ENCODE data around the gene AFG3L2. TPM values are rescaled to one million over a fixed set of nuclear protein-coding genes. Genes with fewer than 3 reads are reported as not detected.

The AFG3L2 gene
- total RNA-seq, 1 donor from 2014 or later, result 74.6 TPM

DNA sequence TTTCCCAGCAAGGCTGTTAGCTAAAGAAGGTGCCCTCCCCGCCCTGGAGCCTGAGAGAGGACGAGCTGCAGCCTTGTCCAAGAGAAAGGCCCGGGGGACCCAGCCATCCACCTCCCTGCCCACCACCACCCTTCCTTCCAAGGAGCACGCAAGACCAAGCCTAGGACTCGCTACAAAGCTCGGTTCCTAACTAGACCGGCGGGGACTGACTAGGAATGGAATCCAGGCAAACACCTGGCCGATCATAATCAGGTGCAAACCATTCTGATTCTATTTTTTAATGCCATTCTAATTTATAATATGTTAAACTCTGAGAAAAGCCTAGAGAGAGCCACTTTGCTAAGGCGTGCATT, 88.6 kb downstream of the AFG3L2 start:
- no peak overlapping the region for H3K27ac Mint-ChIP-seq
- peaks cover 4% of the 10 kb centered on the region for H3K4me1 Mint-ChIP-seq
- peaks cover 50% of the 10 kb centered on the region for H3K27me3 Mint-ChIP-seq
- DNase-seq, result no peak
- no peaks in the 10 kb centered on the region for H3K36me3 Mint-ChIP-seq (ENCODE audit: low read depth)
- no peak overlapping the region for H3K4me3 Mint-ChIP-seq
- H3K9me3 Mint-ChIP-seq, result no peaks in the 10 kb centered on the region
- intact Hi-C loops (cut with micrococcal nuclease), result no loop called here

DNA sequence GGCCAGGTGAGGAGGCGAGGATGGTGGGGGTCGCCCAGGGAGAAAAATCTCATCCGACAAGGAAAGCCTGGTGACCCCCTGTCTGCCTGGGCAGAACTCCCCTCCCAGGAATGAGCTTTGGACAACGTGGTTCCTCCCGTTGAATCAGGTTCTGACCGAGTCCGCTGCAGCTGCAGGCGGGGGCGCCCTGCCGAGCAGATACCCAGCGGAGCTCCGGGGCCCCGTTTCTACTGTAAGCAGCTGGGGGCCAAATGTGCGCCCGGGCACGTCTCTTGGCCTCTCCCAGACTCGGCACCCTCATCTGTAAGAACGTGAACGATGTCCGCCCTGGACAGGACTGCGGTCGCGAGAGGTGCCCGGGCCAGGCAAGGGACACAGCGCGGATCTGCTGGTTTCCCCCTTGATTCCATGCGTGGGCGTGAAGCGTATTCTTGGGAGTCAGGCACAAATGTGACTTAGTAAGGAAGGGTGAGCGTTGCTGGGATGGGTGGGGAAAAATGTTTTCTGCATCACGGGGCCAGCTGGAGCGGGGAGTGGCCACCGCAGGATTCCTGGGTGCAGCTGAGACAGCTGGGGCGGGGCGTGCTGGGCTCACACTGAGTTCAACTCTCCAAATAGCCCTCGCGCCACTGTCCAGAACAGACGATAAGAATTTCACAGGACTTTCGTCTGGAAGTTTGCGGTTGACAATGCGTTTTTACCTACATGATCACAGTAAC, 89.2 kb downstream of the AFG3L2 start:
- Mint-ChIP-seq H3K9me3 (no peaks in the 10 kb centered on the region), H3K4me1 (peaks cover 4% of the 10 kb centered on the region), H3K36me3 (ENCODE audit: low read depth) (no peaks in the 10 kb centered on the region), H3K27me3 (peaks cover 52% of the 10 kb centered on the region), H3K27ac (no peak overlapping the region), H3K4me3 (no peak overlapping the region)
- intact Hi-C loops (cut with micrococcal nuclease), result no loop called here
- no peak for DNase-seq

DNA sequence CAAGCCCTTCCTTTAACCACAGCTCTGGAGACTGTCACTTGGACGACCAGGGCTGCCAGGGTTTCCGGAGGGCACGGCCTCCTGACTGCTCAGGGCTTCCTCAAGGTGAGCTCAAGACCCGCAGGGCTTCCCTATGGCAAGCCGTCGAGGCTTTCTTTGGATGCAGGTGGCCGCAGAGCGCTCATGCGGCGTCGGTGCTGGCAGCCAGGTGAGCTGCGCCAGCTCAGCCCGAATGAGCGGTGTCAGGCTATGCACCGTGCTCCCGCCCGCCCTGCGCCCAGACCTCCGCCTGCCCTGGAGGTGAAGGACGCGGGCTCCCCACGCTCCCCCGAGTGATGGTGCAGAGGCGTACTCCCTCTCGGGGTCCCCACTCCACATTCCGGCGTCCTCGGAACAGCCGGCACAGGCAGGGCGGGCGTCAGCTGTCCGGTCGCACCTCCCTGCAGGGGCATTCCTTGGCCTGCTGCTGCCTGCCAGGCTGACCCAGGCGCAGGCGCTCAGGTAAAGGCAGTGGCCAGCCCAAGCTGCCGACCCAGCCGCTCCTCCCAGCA, 89.8 kb downstream of the AFG3L2 start:
- peaks cover 4% of the 10 kb centered on the region for H3K4me1 Mint-ChIP-seq
- DNase-seq, result no peak
- H3K9me3 Mint-ChIP-seq, result no peaks in the 10 kb centered on the region
- no peak overlapping the region for H3K27ac Mint-ChIP-seq
- no peak overlapping the region for H3K4me3 Mint-ChIP-seq
- intact Hi-C loops (cut with micrococcal nuclease), result no loop called here
- H3K36me3 Mint-ChIP-seq (ENCODE audit: low read depth), result no peaks in the 10 kb centered on the region
- peaks cover 54% of the 10 kb centered on the region for H3K27me3 Mint-ChIP-seq

DNA sequence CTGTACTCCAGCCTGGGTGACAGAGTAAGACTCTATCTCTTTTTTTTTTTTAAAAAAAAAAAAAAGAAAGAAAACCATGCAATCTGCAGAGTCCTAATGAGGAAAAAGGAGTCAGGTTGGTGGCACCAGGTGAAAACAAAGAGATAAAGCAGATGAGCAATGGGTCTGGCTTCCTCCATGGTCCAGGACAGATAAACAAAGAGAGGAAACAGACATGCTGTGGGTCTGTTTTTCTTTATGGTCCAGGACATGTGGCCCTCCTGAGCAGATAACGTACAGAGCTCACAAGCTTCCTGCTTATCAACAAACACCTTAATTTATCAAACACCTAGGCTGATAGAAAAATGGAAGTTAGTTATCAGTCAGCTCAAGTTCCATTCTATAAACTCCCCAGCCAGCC, 93.4 kb downstream of the AFG3L2 start:
- peaks cover 4% of the 10 kb centered on the region for H3K4me1 Mint-ChIP-seq
- H3K4me3 Mint-ChIP-seq, result no peak overlapping the region
- intact Hi-C loops (cut with micrococcal nuclease), result no loop called here
- no peaks in the 10 kb centered on the region for H3K36me3 Mint-ChIP-seq (ENCODE audit: low read depth)
- H3K27ac Mint-ChIP-seq, result no peak overlapping the region
- H3K9me3 Mint-ChIP-seq, result no peaks in the 10 kb centered on the region
- no peak for DNase-seq
- H3K27me3 Mint-ChIP-seq, result peaks cover 38% of the 10 kb centered on the region

DNA sequence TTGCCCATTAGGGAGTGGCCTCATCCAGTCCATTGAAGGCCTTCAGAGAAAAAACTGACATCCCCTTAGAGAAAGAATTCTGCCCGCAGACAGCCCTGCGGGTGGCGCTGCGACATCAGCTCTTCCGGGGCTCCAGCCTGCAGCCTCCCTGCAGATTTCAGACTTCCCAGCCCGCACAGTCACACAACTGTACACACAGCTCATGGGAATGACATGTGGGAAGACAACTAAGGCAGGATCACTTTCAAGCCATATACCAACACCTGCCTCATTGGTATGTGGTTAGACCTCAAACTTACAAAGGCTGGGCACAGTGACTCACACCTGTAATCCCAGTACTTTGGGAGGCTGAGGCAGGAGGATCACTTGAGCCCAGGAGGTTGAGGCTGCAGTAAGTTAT, 93.8 kb downstream of the AFG3L2 start:
- H3K4me1 Mint-ChIP-seq, result peaks cover 4% of the 10 kb centered on the region
- no peaks in the 10 kb centered on the region for H3K36me3 Mint-ChIP-seq (ENCODE audit: low read depth)
- H3K4me3 Mint-ChIP-seq, result no peak overlapping the region
- DNase-seq, result no peak
- H3K9me3 Mint-ChIP-seq, result no peaks in the 10 kb centered on the region
- peaks cover 34% of the 10 kb centered on the region for H3K27me3 Mint-ChIP-seq
- intact Hi-C loops (cut with micrococcal nuclease), result no loop called here
- no peak overlapping the region for H3K27ac Mint-ChIP-seq

DNA sequence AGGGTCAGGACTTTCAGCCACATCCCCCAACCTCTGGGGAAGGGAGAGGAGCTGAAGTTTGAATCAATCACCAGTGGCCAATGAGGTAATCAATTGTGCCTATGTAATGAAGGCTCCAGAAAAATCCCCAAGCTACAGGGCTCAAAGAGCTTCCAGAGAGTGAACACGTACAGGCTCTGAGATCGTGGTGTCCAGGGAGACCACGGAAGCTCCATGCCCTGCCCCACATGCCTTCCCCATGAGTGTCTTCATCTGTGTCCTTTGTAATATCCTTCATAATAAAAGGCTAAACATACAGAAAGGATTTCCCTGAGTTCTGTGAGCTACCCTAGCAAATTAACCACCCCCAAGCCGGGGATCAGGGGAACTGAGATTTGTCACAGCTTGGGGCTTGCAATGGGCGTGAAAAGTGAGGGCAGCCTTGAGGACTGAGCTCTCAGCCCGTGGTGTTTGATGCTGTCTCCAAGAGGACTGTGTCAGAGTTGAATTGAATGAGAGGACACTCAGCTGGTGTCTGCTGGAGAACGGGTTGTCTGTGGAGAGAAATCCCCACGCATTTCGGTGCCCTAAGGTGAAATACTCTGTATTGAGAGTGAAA, 94.5 kb downstream of the AFG3L2 start:
- no peak for DNase-seq
- intact Hi-C loops (cut with micrococcal nuclease), result no loop called here
- Mint-ChIP-seq H3K36me3 (ENCODE audit: low read depth) (no peaks in the 10 kb centered on the region), H3K4me3 (no peak overlapping the region), H3K9me3 (no peaks in the 10 kb centered on the region), H3K27ac (no peak overlapping the region), H3K4me1 (no peaks in the 10 kb centered on the region), H3K27me3 (peaks cover 27% of the 10 kb centered on the region)

DNA sequence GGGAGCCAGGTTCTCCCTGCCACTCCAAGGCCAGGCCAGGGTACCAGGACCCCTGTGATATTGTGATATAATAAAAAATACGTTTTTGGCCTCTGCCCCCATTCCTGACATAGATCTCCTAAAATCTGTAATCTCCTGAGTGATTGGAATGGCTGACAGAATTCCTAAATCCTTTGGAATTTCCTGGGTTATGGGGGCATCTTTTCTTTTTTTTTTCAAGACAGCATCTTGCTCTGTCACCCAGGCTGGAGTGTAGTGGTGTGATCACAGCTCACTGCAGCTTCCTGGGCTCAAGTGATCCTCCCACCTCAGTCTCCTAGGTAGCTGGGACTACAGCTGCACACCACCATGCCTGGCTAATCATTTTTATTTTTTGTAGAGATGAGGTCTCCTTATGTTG, 95.2 kb downstream of the AFG3L2 start:
- peaks cover 26% of the 10 kb centered on the region for H3K27me3 Mint-ChIP-seq
- no peaks in the 10 kb centered on the region for H3K9me3 Mint-ChIP-seq
- no peaks in the 10 kb centered on the region for H3K4me1 Mint-ChIP-seq
- DNase-seq, result no peak
- no peak overlapping the region for H3K4me3 Mint-ChIP-seq
- no peaks in the 10 kb centered on the region for H3K36me3 Mint-ChIP-seq (ENCODE audit: low read depth)
- intact Hi-C loops (cut with micrococcal nuclease), result no loop called here
- no peak overlapping the region for H3K27ac Mint-ChIP-seq

DNA sequence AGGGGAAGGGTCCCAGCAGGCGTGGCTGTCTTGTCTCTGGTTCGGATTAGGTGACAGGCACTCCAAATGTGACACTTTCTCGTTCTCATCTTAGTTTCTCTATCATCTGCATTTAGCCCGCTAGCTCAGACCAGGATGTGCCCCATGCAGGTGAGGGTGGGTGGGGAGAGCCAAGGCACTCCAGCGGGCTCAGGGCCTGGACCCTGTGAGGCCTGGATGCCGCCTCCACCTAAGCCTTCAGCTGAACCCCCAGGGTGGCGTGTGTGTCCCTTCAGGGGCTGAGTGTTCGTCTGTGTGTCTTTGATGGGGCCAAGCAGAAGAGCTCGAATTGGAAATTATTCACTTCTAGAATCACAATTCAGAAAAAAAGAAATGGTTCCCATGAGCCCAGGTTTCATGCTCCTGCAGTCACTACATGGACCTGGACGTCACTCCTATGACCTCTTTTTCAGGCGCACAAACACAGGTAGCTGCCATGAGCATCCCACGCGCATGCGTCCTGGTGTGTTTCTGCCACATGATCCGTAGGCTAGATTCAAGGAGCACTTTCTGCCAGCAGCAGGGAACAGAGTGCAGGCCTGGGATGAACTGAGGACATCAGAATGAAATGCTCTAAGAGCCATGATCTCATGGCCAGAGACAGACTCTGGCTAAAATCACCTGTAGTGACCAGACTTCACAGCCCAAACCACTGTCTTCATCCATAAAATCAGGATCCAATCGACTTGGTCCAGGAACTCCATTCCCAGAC, 97.1 kb downstream of the AFG3L2 start:
- no peak for DNase-seq
- Mint-ChIP-seq H3K27me3 (peaks cover 13% of the 10 kb centered on the region), H3K27ac (no peak overlapping the region), H3K4me3 (no peak overlapping the region), H3K9me3 (no peaks in the 10 kb centered on the region), H3K4me1 (no peaks in the 10 kb centered on the region), H3K36me3 (ENCODE audit: low read depth) (no peaks in the 10 kb centered on the region)
- intact Hi-C loops (cut with micrococcal nuclease), result no loop called here

Other genes starting within 250 kb of the AFG3L2 start
- gene CIDEA, start 122.9 kb downstream of the AFG3L2 start, total RNA-seq, result not detected in 2 replicates
- 36.6 and 40.2 TPM in 2 replicates for gene TUBB6, start 69.0 kb downstream of the AFG3L2 start, total RNA-seq
- 5.5 and 5.9 TPM in 2 replicates for gene PRELID3A, start 30.7 kb upstream of the AFG3L2 start, total RNA-seq